Measurements from ENCODE around the gene BNC1.
"Not testable (repeated sequence)": the region's sequence is repeated elsewhere in the genome, so short reads cannot be mapped to it uniquely, and the experiment has no call there.

Gene BNC1

GRCh38 chr15:83299462-83299861, 15.0 kb upstream of the BNC1 start:
- no peak for DNase-seq (ENCODE audit: low read depth in 2 of 3, low spot score in 2 of 3)

DNA sequence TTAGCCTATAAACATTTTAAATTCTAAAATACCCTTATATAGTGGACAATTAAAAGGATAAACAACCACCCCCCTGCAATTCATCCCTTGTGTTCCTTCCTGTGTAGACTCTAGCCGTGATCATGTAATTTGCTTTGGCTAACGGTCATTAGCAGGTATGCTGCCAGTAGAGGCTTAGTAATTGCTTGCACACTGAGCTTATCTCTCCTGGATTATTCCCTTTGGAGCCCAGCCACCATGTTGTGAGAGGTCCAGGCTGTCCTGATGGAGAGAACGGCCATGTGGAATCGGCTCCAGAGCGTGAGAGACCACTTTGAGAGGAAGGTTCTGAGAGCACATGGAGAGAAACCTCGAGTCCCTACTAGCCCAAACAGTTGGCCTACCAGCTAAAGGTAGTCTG, 11.0 kb upstream of the BNC1 start:
- DNase-seq (ENCODE audit: low read depth in 2 of 3, low spot score in 2 of 3): no peak

- no peak for DNase-seq (ENCODE audit: low read depth in 2 of 3, low spot score in 2 of 3)
Observed at GRCh38 chr15:83293201-83293600, 8.7 kb upstream of the BNC1 start.

- DNase-seq (ENCODE audit: low read depth in 2 of 3, low spot score in 2 of 3): no peak
Observed at GRCh38 chr15:83292317-83292716, 7.9 kb upstream of the BNC1 start.

GRCh38 chr15:83290236-83290635, 5.8 kb upstream of the BNC1 start:
- no peak for DNase-seq (ENCODE audit: low read depth in 2 of 3, low spot score in 2 of 3)

DNA sequence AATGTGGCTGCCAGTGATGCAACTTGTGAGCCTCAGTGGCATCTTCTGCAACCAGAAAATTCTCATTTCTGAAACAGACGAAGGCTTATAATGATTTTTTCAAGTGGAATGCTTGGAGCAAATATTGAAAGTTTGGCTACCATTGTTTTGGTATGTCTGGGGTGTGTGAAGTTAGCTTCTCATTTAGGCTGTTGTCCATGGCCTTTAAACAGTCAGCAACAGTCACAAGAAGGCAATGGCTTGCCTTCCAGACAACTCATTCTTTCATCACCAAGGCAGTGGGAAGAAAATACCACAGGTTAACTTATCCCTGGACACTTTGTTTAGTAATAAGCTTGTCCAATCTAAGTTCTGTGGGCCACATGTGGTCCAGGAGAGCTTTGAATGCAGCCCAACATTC, 4.7 kb upstream of the BNC1 start:
- no peak for DNase-seq (ENCODE audit: low read depth in 2 of 3, low spot score in 2 of 3)

DNA sequence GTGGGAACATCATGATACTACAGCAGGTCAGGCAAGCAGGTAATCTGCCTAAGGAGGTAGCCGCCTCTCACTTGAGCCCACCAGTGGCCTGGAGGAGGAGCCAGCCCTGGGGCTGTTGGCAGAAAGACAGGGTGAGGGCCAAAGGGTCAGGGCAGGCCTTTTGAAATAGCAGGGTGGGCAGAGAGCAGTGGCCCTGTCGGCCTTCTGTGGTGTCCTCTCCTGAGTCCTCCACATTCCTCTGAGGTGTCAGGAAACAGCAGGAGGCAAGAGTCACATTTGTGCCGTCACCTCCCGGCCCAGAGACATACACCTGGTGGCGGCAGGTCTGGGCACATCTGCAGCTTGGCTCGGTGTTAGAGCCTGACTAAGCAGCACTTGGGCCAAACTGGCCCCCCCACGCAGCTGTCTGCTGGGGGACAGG, 3.9 kb upstream of the BNC1 start:
- no peak for DNase-seq (ENCODE audit: low read depth in 2 of 3, low spot score in 2 of 3)

- DNase-seq (ENCODE audit: low read depth in 2 of 3, low spot score in 2 of 3): no peak
Observed at GRCh38 chr15:83287541-83288027, 3.1 kb upstream of the BNC1 start.

GRCh38 chr15:83285979-83286553, 1.6 kb upstream of the BNC1 start:
- DNase-seq (ENCODE audit: low read depth in 2 of 3, low spot score in 2 of 3): no peak

- DNase-seq (ENCODE audit: low read depth in 2 of 3, low spot score in 2 of 3): no peak
Observed at GRCh38 chr15:83285284-83285978, 967 bp upstream of the BNC1 start.

DNA sequence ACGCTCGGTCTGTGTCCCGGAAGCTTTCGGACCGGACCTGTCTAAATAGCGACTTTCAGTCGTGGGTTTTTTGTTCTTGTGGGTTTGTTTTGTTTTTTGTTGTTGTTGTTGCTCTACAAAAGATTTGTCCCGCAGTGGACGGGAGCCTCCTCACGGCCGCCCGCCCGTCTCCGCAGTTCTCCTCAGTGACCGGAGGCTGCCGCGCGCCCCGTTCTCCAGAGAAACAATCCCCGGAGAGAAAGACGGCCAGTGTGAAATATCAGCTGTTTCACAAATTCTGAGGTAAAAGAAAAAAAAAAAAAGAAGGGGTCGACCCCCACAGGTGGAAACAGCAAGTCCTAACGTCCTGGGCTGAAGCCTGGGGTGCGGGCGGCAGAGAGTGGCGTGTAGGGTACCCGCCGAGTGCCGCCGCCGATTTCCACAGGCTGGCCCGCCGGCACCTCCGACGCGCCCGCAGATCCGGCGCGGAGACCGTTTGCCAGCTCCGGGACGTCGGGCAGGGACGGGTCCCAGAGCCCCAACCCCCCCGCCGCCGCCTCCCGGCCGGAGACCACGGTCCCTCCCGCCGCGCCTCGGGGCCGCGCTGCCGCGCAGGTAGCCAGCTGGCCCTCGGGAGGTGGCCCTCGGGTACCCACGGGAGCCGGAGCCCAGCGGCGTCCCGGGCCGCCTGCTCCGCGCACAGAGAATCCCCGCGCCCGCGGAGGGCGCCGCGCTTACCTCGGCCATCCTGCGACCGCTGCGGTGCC, 478 bp downstream of the BNC1 start:
- no peak for DNase-seq (ENCODE audit: low read depth in 2 of 3, low spot score in 2 of 3)

DNA sequence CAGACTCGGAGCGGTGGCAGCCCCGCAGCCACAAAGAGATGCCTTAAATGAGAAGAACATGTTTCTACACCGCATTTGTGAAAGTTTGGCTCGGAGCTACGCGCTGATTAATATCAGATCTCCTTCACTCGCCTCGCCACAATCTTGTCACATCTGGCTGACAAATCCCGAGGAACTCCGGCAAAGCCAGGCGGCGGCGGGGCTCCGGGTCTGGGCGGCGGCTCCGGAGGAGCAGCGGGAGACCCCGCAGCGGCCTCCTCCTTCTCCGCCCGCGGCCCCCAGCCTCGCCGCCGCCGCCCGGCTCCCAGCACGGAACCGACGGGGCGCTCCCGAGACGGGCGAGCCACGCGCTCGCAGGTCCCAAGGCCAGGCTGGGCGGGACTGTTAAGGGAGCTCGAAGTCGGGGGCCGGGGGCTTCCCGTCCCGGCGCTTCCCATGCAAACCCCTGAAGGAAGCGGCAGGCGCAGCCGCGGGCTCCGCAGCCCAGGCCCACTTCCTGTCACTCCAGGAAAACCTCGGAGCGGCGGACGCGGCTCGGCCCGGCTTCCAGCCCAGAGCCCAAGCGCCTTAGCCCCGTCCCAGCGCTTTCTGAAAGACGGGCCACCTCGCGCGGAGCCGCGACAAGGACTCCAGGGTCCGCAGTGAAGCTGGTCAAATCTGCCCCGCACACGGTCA, 1.2 kb downstream of the BNC1 start:
- no peak for DNase-seq (ENCODE audit: low read depth in 2 of 3, low spot score in 2 of 3)

GRCh38 chr15:83282776-83283137, 1.7 kb downstream of the BNC1 start:
- DNase-seq (ENCODE audit: low read depth in 2 of 3, low spot score in 2 of 3): no peak

GRCh38 chr15:83282141-83282540, 2.3 kb downstream of the BNC1 start:
- no peak for DNase-seq (ENCODE audit: low read depth in 2 of 3, low spot score in 2 of 3)

DNA sequence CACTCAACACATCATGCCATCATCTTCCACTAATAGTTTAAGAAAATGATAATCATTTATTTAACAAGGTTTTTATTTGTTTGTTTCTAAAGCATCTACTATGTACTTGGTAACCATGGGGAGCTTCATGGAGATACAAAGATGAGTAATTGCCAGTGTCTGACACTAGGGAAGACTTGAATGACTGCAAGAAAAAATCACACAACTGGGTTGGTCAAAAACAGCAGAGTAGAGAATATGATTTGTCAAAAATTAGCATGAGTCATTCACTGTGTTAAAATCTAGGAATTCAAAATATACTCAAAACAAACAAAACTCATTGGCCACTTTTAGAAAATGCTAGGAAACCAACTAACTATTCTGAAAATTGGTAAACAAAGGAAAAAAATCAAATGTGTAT, 6.3 kb downstream of the BNC1 start:
- DNase-seq (ENCODE audit: low read depth in 2 of 3, low spot score in 2 of 3): no peak

DNA sequence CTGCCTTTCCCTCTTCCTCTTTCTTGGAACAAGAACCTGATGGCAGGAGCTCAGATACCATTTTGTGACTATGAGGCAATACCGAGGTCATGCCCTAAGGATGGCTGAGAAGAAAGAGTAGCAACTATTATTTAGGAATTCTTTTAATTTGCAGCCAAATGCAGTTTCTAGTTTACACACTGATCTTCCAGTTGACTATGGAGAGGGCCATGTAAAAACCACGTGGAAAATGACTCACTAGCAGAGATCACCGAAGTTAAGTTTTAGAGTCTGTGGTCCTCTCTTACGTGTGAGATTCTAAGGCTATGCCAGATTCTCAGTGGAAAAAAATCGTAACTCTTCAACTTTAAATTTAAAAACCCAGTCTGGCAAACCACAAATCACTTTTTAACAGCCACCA, 7.8 kb downstream of the BNC1 start:
- no peak for DNase-seq (ENCODE audit: low read depth in 2 of 3, low spot score in 2 of 3)

DNA sequence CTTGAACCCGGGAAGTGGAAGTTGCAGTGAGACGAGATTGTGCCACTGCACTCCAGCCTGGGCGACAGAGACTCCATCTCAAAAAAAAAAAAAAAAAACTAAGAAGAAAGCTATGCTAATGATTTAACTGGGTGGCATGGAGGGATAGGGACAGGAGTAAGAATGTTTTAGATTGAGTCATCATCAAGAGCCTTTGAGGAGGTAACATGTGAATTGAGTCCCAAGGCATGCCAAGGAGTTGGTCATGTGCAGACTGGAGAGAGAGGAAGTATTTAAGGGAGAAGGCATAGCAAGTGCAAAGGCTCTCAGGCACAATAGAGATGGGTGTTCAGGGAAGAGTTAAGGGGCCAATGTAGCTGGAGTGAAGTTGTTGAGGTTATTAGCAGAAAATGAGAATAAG, 9.1 kb downstream of the BNC1 start:
- DNase-seq (ENCODE audit: low read depth in 2 of 3, low spot score in 2 of 3): no peak

DNA sequence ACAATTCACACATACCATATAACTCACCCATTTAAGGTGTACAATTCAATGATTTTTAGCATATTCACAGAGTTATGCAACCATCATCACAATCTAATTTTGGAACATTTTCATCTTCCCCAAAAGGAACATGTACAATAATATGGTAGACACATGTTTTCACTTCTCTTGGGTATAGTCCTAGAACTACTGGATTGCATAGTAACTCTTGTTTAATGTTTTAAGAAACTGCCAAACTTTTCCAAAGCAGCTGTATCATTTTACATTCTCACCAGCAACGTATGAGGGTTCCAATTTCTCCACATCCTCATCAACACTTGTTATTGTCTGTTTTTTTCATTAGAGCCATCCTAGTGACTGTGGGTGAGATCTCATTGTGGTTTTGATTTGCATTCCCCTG, 14.3 kb downstream of the BNC1 start:
- DNase-seq (ENCODE audit: low read depth in 2 of 3, low spot score in 2 of 3): no peak

DNA sequence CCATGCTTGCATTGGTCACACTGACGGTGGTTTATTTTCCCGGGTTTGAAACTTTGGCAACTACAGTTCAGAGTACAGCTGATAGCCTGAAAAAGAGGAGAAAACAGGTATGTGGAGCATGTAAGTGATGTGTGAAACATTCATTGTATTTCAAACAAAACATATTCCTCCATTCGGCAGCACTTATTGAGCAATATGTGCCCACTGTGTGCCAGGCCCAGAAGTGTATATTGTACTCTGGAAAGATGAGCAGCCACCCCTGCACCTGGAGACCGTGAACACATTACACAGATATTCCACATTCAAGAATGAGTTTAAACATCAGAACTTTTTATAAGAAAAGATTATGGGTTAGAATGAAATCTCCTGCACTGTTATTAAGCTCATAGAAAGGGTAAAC, 16.3 kb downstream of the BNC1 start:
- DNase-seq (ENCODE audit: low read depth in 2 of 3, low spot score in 2 of 3): no peak

- DNase-seq (ENCODE audit: low read depth in 2 of 3, low spot score in 2 of 3): no peak
Observed at GRCh38 chr15:83262594-83263315, 21.7 kb downstream of the BNC1 start.

DNA sequence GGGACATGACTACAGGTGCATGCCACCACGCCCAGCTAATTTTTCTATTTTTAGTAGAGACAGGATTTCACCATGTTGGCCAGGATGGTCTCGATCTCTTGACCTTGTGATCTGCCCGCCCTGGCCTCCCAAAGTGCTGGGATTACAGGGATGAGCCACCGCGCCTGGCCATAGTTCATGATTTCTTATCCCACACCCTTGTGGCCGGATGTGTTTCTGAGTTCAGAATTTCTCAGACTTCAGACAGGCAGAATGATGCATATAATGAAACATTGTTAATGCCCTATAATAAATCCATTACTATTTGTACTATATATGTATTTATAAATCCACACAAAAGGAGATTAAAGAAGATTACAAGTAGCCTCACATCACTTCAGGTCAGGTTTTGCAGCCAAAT, 22.3 kb downstream of the BNC1 start:
- not testable (repeated sequence) for DNase-seq (ENCODE audit: low read depth in 2 of 3, low spot score in 2 of 3)

Measured in activated CD8-positive, alpha-beta memory T cell treated with anti-CD3 and anti-CD28 coated beads for 48 hours (primary cell).